ENCODE data around the gene SESN1.

The SESN1 gene

GRCh38 chr6:108955329-108955949 lies 139.2 kb downstream of the SESN1 start:
- no peak for DNase-seq

GRCh38 chr6:108953681-108954080 lies 141.0 kb downstream of the SESN1 start:
- no peak for DNase-seq

GRCh38 chr6:108952776-108953486 lies 141.7 kb downstream of the SESN1 start:
- DNase-seq, result no peak

GRCh38 chr6:108951351-108951953 lies 143.2 kb downstream of the SESN1 start:
- DNase-seq, result no peak

- DNase-seq, result no peak
These were observed 146.4 kb downstream of the SESN1 start for GRCh38 chr6:108948181-108948661.

- DNase-seq, result no peak
These were observed 147.4 kb downstream of the SESN1 start for GRCh38 chr6:108947114-108947854.

GRCh38 chr6:108946695-108947094 lies 148.0 kb downstream of the SESN1 start:
- DNase-seq, result no peak

GRCh38 chr6:108945681-108946159 lies 148.9 kb downstream of the SESN1 start:
- no peak for DNase-seq

GRCh38 chr6:108944707-108945680 lies 149.7 kb downstream of the SESN1 start:
- no peak for DNase-seq

GRCh38 chr6:108944071-108944470 lies 150.6 kb downstream of the SESN1 start:
- no peak for DNase-seq

GRCh38 chr6:108942556-108943492 lies 151.8 kb downstream of the SESN1 start:
- DNase-seq, result peak; percentile 45

- no peak for DNase-seq
These were observed 152.8 kb downstream of the SESN1 start for GRCh38 chr6:108941859-108942258.

- DNase-seq, result no peak
These were observed 153.4 kb downstream of the SESN1 start for GRCh38 chr6:108941281-108941680.

GRCh38 chr6:108940741-108941140 lies 153.9 kb downstream of the SESN1 start:
- DNase-seq, result no peak

GRCh38 chr6:108937170-108937569 lies 157.5 kb downstream of the SESN1 start:
- DNase-seq, result no peak
